Osteoblast (primary cell): Measurements from ENCODE around the gene FARP1. TPM values are rescaled to one million over a fixed set of nuclear protein-coding genes. Genes with fewer than 3 reads are reported as not detected.

ENCODE experiments used
- DNase-seq: peaks from one replicate; pipeline ENCODE4 v3.0.0; 2011; ENCODE audit warnings: low spot score, mixed read lengths; ENCODE audit not compliant: insufficient read length; ENCODE audit errors: missing footprints
- H2AFZ ChIP-seq: 2 replicates; pipeline ENCODE4 v1.6.0; 2011; ENCODE audit warnings: mild to moderate bottlenecking, low read length
- H3K27ac ChIP-seq: 2 replicates; pipeline ENCODE4 v1.5.1; 2011; ENCODE audit warnings: mild to moderate bottlenecking, low read depth, low read length, moderate library complexity
- H3K27me3 ChIP-seq: 2 replicates; pipeline ENCODE4 v1.6.0; 2012; ENCODE audit warnings: mild to moderate bottlenecking, control low read depth, inconsistent platforms, low read length, moderate library complexity; ENCODE audit not compliant: insufficient read depth
- H3K36me3 ChIP-seq: 2 replicates; pipeline ENCODE4 v1.5.1; 2011; ENCODE audit warnings: mild to moderate bottlenecking, low read length, control low read depth, moderate library complexity; ENCODE audit not compliant: insufficient read depth
- H3K4me1 ChIP-seq: 2 replicates; pipeline ENCODE4 v1.5.1; 2011; ENCODE audit warnings: mild to moderate bottlenecking, low read length, control low read depth, moderate library complexity; ENCODE audit not compliant: insufficient read depth
- H3K4me2 ChIP-seq: 2 replicates; pipeline ENCODE4 v1.6.0; 2011; ENCODE audit warnings: mild to moderate bottlenecking, low read length; ENCODE audit not compliant: insufficient read depth
- H3K4me3 ChIP-seq: fragments of 200-600 bp; sonication (generic); 3 replicates; pipeline ENCODE4 v1.5.1; 2012; ENCODE audit warnings: mild to moderate bottlenecking, low read length, inconsistent platforms; ENCODE audit not compliant: insufficient read depth
- H3K79me2 ChIP-seq: 2 replicates; pipeline ENCODE4 v1.6.0; 2012; ENCODE audit warnings: mild to moderate bottlenecking, low read length, control low read depth, inconsistent platforms; ENCODE audit not compliant: insufficient read depth
- H3K9me3 ChIP-seq: 2 replicates; pipeline ENCODE4 v1.5.1; 2011; ENCODE audit warnings: low read depth, low read length, control low read depth
- H4K20me1 ChIP-seq: 2 replicates; pipeline ENCODE4 v1.6.0; 2012; ENCODE audit warnings: mild to moderate bottlenecking, low read length, control low read depth; ENCODE audit not compliant: insufficient read depth
- total RNA-seq: library from RNA; depleted of rRNA; stranded (reverse); fragments of >200 nt; gene quantifications from 2 replicates; pipeline ENCODE4 v1.2.3, GENCODE V29; 2012
- TF ChIP-seq, protein P1 (sequence below): IDR thresholded peaks from 2 replicates; pipeline ENCODE4 v1.5.1; 2011; ENCODE audit warnings: mild to moderate bottlenecking, low read depth, low read length, moderate library complexity; ENCODE audit errors: extremely low read depth

The FARP1 gene
- total RNA-seq, 1 donor: 36.2 TPM

DNA sequence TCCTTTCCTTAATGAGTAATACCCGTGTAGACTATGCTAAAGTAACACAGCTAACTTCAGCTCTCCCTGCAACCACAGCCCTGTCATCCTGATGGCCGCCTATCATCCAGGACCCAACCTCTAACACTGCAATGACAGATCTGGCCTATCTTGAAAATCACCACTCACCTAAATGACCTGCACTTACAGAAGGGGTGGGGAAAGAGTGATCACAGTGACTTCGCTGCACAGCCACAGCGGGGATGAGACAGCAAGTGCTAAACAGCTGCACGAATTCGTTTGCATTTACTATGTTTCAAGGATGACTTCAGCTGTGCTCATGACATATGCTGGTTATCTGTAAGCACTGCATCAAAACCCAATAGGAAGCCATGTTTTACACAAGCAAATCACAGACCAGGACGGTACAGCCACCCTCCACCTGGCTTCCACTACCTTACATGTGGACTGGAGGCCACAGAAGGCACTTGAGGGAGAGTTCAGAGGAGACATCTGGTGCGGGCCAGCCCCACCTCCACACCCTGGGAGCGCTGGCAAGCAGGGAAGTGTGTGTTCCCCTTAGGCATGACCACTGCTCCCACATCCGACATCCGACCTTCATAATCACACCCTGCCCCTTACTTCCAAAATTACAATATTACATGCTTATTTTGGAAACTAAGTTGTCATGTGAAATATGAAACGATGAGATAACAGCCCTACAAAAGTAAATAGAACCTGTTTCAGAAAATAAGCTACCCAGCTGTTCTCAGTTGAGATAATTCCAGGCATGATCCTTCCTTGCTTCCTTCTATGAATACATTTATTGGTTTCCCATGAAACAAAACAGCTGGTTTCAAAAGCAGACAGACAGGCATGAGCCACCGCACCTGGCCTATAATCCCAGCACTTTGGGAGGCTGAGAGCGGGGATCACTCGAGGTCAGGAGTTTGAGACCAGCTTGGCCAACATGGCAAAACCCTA is 338.3 kb downstream of the FARP1 start:
- Histone ChIP-seq H3K27ac (peak overlapping the region; percentile 99), H3K9me3 (no peaks in the 10 kb centered on the region), H3K36me3 (no peaks in the 10 kb centered on the region), H3K27me3 (no peaks in the 10 kb centered on the region), H3K79me2 (peaks cover 89% of the 10 kb centered on the region), H3K4me3 (no peak overlapping the region), H3K4me2 (no peak overlapping the region), H3K4me1 (peaks cover 64% of the 10 kb centered on the region), H2AFZ (no peak overlapping the region), H4K20me1 (peaks cover 11% of the 10 kb centered on the region)
- TF ChIP-seq, protein P1, sequence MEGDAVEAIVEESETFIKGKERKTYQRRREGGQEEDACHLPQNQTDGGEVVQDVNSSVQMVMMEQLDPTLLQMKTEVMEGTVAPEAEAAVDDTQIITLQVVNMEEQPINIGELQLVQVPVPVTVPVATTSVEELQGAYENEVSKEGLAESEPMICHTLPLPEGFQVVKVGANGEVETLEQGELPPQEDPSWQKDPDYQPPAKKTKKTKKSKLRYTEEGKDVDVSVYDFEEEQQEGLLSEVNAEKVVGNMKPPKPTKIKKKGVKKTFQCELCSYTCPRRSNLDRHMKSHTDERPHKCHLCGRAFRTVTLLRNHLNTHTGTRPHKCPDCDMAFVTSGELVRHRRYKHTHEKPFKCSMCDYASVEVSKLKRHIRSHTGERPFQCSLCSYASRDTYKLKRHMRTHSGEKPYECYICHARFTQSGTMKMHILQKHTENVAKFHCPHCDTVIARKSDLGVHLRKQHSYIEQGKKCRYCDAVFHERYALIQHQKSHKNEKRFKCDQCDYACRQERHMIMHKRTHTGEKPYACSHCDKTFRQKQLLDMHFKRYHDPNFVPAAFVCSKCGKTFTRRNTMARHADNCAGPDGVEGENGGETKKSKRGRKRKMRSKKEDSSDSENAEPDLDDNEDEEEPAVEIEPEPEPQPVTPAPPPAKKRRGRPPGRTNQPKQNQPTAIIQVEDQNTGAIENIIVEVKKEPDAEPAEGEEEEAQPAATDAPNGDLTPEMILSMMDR: no peak
- no peak for DNase-seq

DNA sequence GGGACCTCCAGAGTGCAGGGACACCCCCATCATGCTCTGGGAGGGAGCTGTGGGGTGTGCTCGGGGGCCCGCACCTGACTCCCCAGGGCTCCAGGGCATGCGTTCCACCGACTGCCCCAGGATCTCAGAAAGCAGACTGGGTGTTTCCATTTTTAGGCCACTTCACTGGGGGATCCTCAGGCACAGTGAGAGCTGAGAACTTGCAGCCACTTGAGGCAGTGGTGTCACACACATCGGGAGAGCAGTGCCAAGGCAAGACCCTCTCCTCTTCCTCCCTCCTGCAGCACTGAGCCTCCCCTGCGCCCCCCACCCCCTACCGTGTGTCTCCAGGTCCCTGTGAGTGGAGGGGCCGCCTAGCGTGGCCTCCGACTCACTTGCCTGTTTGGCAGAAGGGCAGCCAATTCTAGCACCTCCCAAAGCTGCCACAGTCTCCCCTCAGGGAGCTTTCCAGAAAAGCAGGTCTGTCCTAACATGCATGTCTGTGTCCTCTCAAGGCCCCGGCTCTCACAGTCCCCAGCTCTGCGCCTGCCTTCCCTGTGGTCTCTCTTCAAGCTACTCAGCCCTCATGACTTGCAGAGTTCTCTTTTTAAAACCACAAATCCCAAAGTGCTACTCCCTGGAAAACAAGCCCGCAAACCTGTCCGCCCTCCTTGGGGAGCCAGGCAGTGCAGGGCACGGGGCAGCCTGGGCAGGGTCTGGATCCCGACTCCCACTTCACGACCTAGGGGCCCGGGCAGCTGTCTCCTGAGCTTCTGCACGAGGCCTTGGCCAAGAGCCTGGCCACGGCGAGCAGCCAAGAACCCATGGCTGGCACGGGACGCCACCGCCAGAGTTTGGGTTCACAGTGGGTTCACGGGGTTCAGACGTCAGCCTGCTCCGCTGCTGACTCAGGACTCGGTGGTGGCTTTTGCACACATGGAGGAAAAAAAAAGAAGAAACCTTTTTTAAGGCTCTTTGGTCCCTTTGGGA is 339.9 kb downstream of the FARP1 start:
- Histone ChIP-seq H3K9me3 (no peaks in the 10 kb centered on the region), H3K4me1 (peaks cover 66% of the 10 kb centered on the region), H4K20me1 (peaks cover 16% of the 10 kb centered on the region), H3K4me3 (peak overlapping the region; percentile 37), H3K27ac (peak overlapping the region; percentile 99), H3K36me3 (no peaks in the 10 kb centered on the region), H2AFZ (no peak overlapping the region), H3K27me3 (no peaks in the 10 kb centered on the region), H3K4me2 (peak overlapping the region; percentile 70), H3K79me2 (peaks cover 90% of the 10 kb centered on the region)
- TF ChIP-seq, protein P1: peak; percentile 24
- peak; percentile 95 for DNase-seq

DNA sequence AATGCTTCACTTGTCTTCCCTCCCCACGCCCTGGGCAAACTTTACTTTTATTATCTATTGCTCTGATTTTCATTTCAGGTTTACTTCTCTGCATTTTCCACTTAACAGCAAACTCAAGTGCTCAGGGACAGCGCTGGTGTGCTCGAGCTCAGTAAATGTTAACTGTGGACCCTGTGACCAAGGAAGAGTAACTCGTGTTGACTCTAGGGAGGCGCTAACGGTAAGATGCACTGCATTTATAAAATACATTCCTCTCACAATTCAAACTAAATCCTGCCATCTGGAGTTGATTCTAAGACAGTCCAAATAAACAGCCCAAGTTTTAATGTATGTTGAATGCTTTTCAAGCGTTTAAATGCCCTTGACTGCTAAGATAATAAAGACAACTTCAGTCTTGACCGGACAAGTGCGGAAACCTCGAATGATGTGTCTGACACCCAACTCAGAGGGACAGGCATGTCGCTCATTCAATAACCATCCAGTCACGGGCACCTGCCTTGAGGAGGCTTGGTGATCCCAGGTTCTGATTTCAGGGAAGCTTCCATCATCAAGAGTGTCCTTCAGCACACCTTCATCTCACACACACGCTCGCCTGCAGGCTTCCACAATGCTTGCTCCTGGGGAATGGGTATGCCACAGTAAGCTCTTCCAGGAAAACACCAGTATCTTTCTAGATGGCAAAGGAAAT is 340.9 kb downstream of the FARP1 start:
- H3K4me3 ChIP-seq: peak overlapping the region; percentile 5
- TF ChIP-seq, protein P1: no peak
- peaks cover 22% of the 10 kb centered on the region for H4K20me1 ChIP-seq

More for the DNA sequence above, 340.9 kb downstream of the FARP1 start:
- no peak overlapping the region for H2AFZ ChIP-seq
- peaks cover 90% of the 10 kb centered on the region for H3K79me2 ChIP-seq
- no peaks in the 10 kb centered on the region for H3K9me3 ChIP-seq
- no peaks in the 10 kb centered on the region for H3K36me3 ChIP-seq
- peaks cover 61% of the 10 kb centered on the region for H3K4me1 ChIP-seq
- H3K4me2 ChIP-seq: peak overlapping the region; percentile 70
- DNase-seq: no peak
- no peaks in the 10 kb centered on the region for H3K27me3 ChIP-seq
- H3K27ac ChIP-seq: peak overlapping the region; percentile 99
